ENCODE measurements around the gene RTN3. TPM values are rescaled to one million over a fixed set of nuclear protein-coding genes. Genes with fewer than 3 reads are reported as not detected.

RTN3 gene
- total RNA-seq, 1 donor from 2014 or later, result 116 TPM

DNA sequence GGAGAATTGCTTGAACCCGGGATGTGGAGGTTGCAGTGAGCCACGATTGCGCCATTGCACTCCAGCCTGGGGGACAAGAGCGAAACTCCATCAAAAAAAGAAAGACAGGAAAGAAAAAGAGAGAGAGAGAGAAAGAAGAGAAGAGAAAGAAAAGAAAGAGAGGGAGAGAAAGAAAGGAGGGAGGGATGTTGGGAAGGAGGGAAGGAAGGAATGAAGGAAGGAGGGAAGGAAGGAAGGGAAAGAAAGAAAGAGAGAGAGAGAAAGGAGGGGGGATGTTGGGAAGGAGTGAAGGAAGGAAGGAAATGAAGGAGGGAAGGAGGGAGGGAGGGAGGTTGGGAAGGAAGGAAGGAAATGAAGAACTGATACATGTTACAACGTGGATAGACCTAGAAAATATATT, 119.6 kb downstream of the RTN3 start:
- intact Hi-C loops (cut with DNase I), result no loop called here
- Histone ChIP-seq H3K9me3 (no peaks in the 10 kb centered on the region), H3K27me3 (no peaks in the 10 kb centered on the region), H3K4me1 (no peaks in the 10 kb centered on the region), H3K4me3 (no peak overlapping the region), H3K27ac (no peak overlapping the region), H3K36me3 (no peaks in the 10 kb centered on the region)
- TF ChIP-seq, protein P1, sequence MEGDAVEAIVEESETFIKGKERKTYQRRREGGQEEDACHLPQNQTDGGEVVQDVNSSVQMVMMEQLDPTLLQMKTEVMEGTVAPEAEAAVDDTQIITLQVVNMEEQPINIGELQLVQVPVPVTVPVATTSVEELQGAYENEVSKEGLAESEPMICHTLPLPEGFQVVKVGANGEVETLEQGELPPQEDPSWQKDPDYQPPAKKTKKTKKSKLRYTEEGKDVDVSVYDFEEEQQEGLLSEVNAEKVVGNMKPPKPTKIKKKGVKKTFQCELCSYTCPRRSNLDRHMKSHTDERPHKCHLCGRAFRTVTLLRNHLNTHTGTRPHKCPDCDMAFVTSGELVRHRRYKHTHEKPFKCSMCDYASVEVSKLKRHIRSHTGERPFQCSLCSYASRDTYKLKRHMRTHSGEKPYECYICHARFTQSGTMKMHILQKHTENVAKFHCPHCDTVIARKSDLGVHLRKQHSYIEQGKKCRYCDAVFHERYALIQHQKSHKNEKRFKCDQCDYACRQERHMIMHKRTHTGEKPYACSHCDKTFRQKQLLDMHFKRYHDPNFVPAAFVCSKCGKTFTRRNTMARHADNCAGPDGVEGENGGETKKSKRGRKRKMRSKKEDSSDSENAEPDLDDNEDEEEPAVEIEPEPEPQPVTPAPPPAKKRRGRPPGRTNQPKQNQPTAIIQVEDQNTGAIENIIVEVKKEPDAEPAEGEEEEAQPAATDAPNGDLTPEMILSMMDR (IDR thresholded peaks at IDR 0.05), result no peak
- ATAC-seq (no peak), DNase-seq (no peak)

DNA sequence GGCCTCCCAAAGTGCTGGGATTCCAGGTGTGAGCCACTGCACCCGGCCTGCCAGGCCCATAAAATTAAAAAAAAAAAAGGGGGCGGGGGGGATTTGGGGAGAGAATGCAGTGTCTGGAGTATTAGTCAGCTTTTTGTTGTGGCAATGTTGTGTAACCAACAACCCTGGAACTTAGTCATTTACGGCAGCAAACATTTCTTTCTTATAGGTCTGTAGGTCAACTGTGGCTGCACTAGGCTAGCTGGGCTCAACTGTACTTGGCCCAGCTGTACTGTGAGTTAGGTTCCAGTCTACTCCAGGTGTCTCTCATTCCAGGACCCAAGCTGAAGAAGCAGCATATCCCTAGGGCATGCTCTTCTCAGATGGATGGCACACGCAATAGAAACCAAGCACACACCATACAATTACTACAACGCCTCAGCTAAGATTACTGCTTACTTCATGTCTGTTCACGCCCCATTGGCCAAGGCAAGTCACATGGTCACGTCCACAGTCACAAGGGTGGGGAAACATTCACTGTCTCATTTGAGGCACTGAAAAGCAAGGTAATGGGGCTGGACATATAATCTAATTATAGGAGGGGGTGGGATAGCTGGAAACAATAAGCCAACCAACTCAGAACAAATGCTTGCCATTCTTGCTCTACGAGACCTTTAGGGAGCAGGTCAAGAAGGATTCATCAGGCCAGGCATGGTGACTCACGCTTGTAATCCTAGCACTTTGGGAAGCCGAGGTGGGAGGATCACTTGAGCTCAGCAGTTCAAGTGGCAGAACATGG, 121.5 kb downstream of the RTN3 start:
- intact Hi-C loops (cut with DNase I), result no loop called here
- no peaks in the 10 kb centered on the region for H3K9me3 ChIP-seq
- DNase-seq (no peak), ATAC-seq (no peak)
- no peak overlapping the region for H3K4me3 ChIP-seq
- H3K4me1 ChIP-seq, result no peaks in the 10 kb centered on the region
- TF ChIP-seq, protein P1 (IDR thresholded peaks at IDR 0.05), result no peak
- H3K27ac ChIP-seq, result no peak overlapping the region
- H3K36me3 ChIP-seq, result no peaks in the 10 kb centered on the region
- H3K27me3 ChIP-seq, result no peaks in the 10 kb centered on the region

DNA sequence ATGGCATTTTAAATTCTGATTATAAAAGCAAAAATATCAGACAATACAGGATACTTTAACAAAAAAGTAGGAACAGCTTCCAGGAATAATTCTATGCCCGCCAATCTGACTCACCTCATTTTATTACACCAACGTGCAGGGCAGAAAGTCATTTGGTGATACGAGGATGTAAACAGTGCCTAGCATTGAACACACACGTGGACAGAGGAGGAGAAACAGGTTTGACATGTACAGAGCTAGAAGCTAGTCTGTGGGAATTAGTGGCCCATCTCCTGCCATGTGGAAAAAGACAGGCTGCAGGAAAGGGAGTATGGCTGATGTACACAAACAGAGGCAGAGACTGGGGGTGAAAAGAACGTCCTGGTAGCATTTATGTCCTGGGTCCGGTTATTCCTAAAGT, 123.0 kb downstream of the RTN3 start:
- ATAC-seq (no peak), DNase-seq (no peak)
- Histone ChIP-seq H3K9me3 (no peaks in the 10 kb centered on the region), H3K27me3 (no peaks in the 10 kb centered on the region), H3K27ac (no peak overlapping the region), H3K4me3 (no peak overlapping the region), H3K4me1 (no peaks in the 10 kb centered on the region), H3K36me3 (no peaks in the 10 kb centered on the region)
- intact Hi-C loops (cut with DNase I), result no loop called here
- TF ChIP-seq, protein P1 (IDR thresholded peaks at IDR 0.05), result no peak

DNA sequence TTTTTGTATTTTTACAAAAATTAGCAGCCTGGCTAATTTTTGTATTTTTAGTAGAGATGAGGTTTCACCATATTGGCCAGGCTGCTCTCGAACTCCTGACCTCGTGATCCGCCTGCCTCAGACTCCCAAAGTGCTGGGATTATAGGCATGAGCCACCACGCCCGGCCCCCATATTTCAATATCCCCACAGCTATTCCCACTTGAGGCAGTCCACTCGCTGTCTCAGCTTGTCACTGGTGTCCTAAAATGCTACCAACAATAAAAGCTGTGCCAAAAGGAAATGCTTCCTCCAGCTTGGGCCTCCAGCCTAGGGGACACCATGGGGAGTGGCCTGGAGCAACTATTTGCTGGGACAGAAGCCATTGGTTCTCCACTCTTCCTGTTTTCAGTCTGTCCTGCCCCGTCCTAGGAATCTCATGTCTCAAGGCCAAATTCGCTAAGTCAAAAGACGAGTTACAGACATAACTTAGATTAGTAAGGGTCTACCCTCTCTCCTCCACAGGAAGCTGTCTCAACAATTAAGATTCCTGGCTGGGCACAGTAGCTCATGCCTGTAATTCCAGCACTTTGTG, 124.6 kb downstream of the RTN3 start:
- no peaks in the 10 kb centered on the region for H3K27me3 ChIP-seq
- no peaks in the 10 kb centered on the region for H3K36me3 ChIP-seq
- ATAC-seq (peak; percentile 64), DNase-seq (no peak)
- TF ChIP-seq, protein P1 (IDR thresholded peaks at IDR 0.05), result no peak
- H3K4me3 ChIP-seq, result no peak overlapping the region
- no peaks in the 10 kb centered on the region for H3K4me1 ChIP-seq
- intact Hi-C loops (cut with DNase I), result no loop called here
- H3K27ac ChIP-seq, result peak overlapping the region; percentile 17
- no peaks in the 10 kb centered on the region for H3K9me3 ChIP-seq

Other genes with a start within 250 kb of the RTN3 start
- 3.6 TPM for gene PLAAT5, start 190.3 kb upstream of the RTN3 start, total RNA-seq
- gene LGALS12, start 175.4 kb upstream of the RTN3 start, total RNA-seq, result 0.49 TPM
- gene PLAAT4, start 144.7 kb upstream of the RTN3 start, total RNA-seq, result 185 TPM
- gene PLAAT2, start 118.1 kb upstream of the RTN3 start, total RNA-seq, result 4.2 TPM
- 70.3 TPM for gene PLAAT3, start 67.1 kb upstream of the RTN3 start, total RNA-seq
- 78.6 TPM for gene ATL3, start 10.1 kb upstream of the RTN3 start, total RNA-seq
- gene ZFTA, start 87.3 kb downstream of the RTN3 start, total RNA-seq, result 9.5 TPM
- 20.3 TPM for gene SPINDOC, start 132.0 kb downstream of the RTN3 start, total RNA-seq
- 40.7 TPM for gene MARK2, start 157.6 kb downstream of the RTN3 start, total RNA-seq
- 0.69 TPM for gene RCOR2, start 235.7 kb downstream of the RTN3 start, total RNA-seq

All from upper lobe of right lung (tissue), 1 donor.